H9 (cell line): Measurements from ENCODE around the gene TMEM63B. TPM values are rescaled to one million over a fixed set of nuclear protein-coding genes. Genes with fewer than 3 reads are reported as not detected.

Experiments used
- DNase-seq: peaks from one replicate; pipeline ENCODE4 v3.0.0-alpha.2; 2017
- H2AFZ ChIP-seq: one replicate; pipeline ENCODE4 v1.6.1; 2013; ENCODE audit warnings: mild to moderate bottlenecking, low read length, control low read depth, moderate library complexity
- H2AK5ac ChIP-seq: 2 replicates; pipeline ENCODE4 v1.6.1; 2013; ENCODE audit warnings: low read length, control low read depth, mixed read lengths; ENCODE audit not compliant: insufficient read length
- H2BK120ac ChIP-seq: one replicate; pipeline ENCODE4 v1.6.1; 2013; ENCODE audit warnings: low read depth, mild to moderate bottlenecking, low read length, control low read depth, inconsistent platforms; ENCODE audit not compliant: poor library complexity, severe bottlenecking
- H2BK12ac ChIP-seq: 2 replicates; pipeline ENCODE4 v1.6.1; 2013; ENCODE audit warnings: low read length, control low read depth, mixed read lengths, low read depth; ENCODE audit not compliant: insufficient read length
- H2BK15ac ChIP-seq: 2 replicates; pipeline ENCODE4 v1.6.1; 2013; ENCODE audit warnings: low read depth, low read length, control low read depth
- H2BK20ac ChIP-seq: one replicate; pipeline ENCODE4 v1.6.1; 2013; ENCODE audit warnings: low read depth, mild to moderate bottlenecking, low read length, control low read depth, inconsistent platforms; ENCODE audit not compliant: poor library complexity, severe bottlenecking
- H2BK5ac ChIP-seq: 2 replicates; pipeline ENCODE4 v1.6.1; 2013; ENCODE audit warnings: low read length, control low read depth, mixed read lengths; ENCODE audit not compliant: insufficient read length
- H3K14ac ChIP-seq: 2 replicates; pipeline ENCODE4 v1.6.1; 2013; ENCODE audit warnings: low read length, control low read depth; ENCODE audit not compliant: insufficient read depth
- H3K18ac ChIP-seq: 2 replicates; pipeline ENCODE4 v1.6.1; 2013; ENCODE audit warnings: low read depth, mild to moderate bottlenecking, mixed read lengths, low read length, control low read depth; ENCODE audit not compliant: insufficient read length
- H3K23ac ChIP-seq: 2 replicates; pipeline ENCODE4 v1.6.1; 2013; ENCODE audit warnings: low read length, control low read depth, mixed read lengths, low read depth; ENCODE audit not compliant: insufficient read length
- H3K23me2 ChIP-seq: 2 replicates; pipeline ENCODE4 v1.6.1; 2013; ENCODE audit warnings: low read depth, mild to moderate bottlenecking, mixed read lengths, low read length, control low read depth; ENCODE audit not compliant: insufficient read length, poor library complexity, severe bottlenecking
- H3K27ac ChIP-seq: 2 replicates; pipeline ENCODE4 v1.5.1; 2013; ENCODE audit warnings: low read length, control low read depth, mixed read lengths, low read depth; ENCODE audit not compliant: insufficient read length
- H3K27me3 ChIP-seq: 2 replicates; pipeline ENCODE4 v1.6.1; 2013; ENCODE audit warnings: low read length, control low read depth, inconsistent platforms; ENCODE audit not compliant: insufficient read depth
- H3K4ac ChIP-seq: 2 replicates; pipeline ENCODE4 v1.6.1; 2013; ENCODE audit warnings: low read depth, mild to moderate bottlenecking, control low read depth, inconsistent platforms, low read length, moderate library complexity
- H3K4me1 ChIP-seq: 2 replicates; pipeline ENCODE4 v1.6.1; 2013; ENCODE audit warnings: low read length, control low read depth, inconsistent platforms; ENCODE audit not compliant: insufficient read depth
- H3K4me2 ChIP-seq: 2 replicates; pipeline ENCODE4 v1.6.1; 2013; ENCODE audit warnings: low read length, control low read depth, mixed read lengths; ENCODE audit not compliant: insufficient read length, insufficient read depth
- H3K56ac ChIP-seq: 2 replicates; pipeline ENCODE4 v1.6.1; 2013; ENCODE audit warnings: low read depth, mild to moderate bottlenecking, mixed read lengths, low read length, control low read depth; ENCODE audit not compliant: insufficient read length
- H3K79me1 ChIP-seq: 2 replicates; pipeline ENCODE4 v1.6.1; 2013; ENCODE audit warnings: low read depth, mild to moderate bottlenecking, moderate library complexity, low read length, control low read depth, inconsistent platforms; ENCODE audit not compliant: insufficient read depth, poor library complexity, severe bottlenecking
- H3K79me2 ChIP-seq: 2 replicates; pipeline ENCODE4 v1.6.1; 2013; ENCODE audit warnings: low read length, control low read depth, inconsistent platforms; ENCODE audit not compliant: insufficient read depth
- H3K9ac ChIP-seq: 2 replicates; pipeline ENCODE4 v1.6.1; 2013; ENCODE audit warnings: low read length, control low read depth, mixed read lengths; ENCODE audit not compliant: insufficient read length; ENCODE audit errors: extremely low read depth
- H3K9me3 ChIP-seq: one replicate; pipeline ENCODE4 v1.6.1; 2013; ENCODE audit warnings: low read depth, low read length, inconsistent platforms; ENCODE audit not compliant: control insufficient read depth
- H3T11ph ChIP-seq: one replicate; pipeline ENCODE4 v1.6.1; 2013; ENCODE audit warnings: mild to moderate bottlenecking, low read length, control low read depth, inconsistent platforms
- H4K20me1 ChIP-seq: one replicate; pipeline ENCODE4 v1.6.1; 2013; ENCODE audit not compliant: control insufficient read depth, insufficient read length, insufficient read depth
- H4K5ac ChIP-seq: 2 replicates; pipeline ENCODE4 v1.6.1; 2013; ENCODE audit warnings: low read depth, mild to moderate bottlenecking, mixed read lengths, low read length, control low read depth; ENCODE audit not compliant: insufficient read length
- H4K8ac ChIP-seq: replicated peaks from 2 replicates; pipeline ENCODE4 v1.6.1; 2013; ENCODE audit warnings: low read length, control low read depth, mixed read lengths, low read depth; ENCODE audit not compliant: insufficient read length
- H4K91ac ChIP-seq: 2 replicates; pipeline ENCODE4 v1.6.1; 2013; ENCODE audit warnings: low read depth, mild to moderate bottlenecking, moderate library complexity, mixed read lengths, low read length, control low read depth; ENCODE audit not compliant: insufficient read length
- H3K27ac Mint-ChIP-seq, 3 experiments: 2 replicates in 2 of 3; 3 replicates in 1 of 3; pipeline ENCODE4 v1.8.0; 2020 to 2021; ENCODE audit warnings: mixed read lengths in 3 of 3, mild to moderate bottlenecking in 1 of 3, moderate library complexity in 1 of 3
- H3K27me3 Mint-ChIP-seq: 2 replicates; pipeline ENCODE4 v1.8.0; 2021; ENCODE audit warnings: low read depth, mild to moderate bottlenecking, moderate library complexity, mixed read lengths
- H3K36me3 Mint-ChIP-seq, 3 experiments: 2 replicates in 2 of 3; 3 replicates in 1 of 3; pipeline ENCODE4 v1.8.0; 2020 to 2021; ENCODE audit warnings: low read depth in 3 of 3, mixed read lengths in 3 of 3; ENCODE audit not compliant: insufficient read depth in 1 of 3
- H3K4me1 Mint-ChIP-seq, 2 experiments: 2 replicates each; pipeline ENCODE4 v1.8.0; 2020; ENCODE audit warnings: mixed read lengths in 2 of 2
- H3K4me3 Mint-ChIP-seq, 2 experiments: 2 replicates in 1 of 2; 3 replicates in 1 of 2; pipeline ENCODE4 v1.8.0; 2020 to 2021; ENCODE audit warnings: mild to moderate bottlenecking in 2 of 2, mixed read lengths in 2 of 2, moderate library complexity in 1 of 2
- H3K9me3 Mint-ChIP-seq, 2 experiments: 2 replicates in 1 of 2; 3 replicates in 1 of 2; pipeline ENCODE4 v1.8.0; 2020; ENCODE audit warnings: mild to moderate bottlenecking in 2 of 2, mixed read lengths in 2 of 2, moderate library complexity in 1 of 2
- WGBS: extraction: QIAGEN DNeasy Blood & Tissue Kit; methylation state at CpG from one replicate; pipeline ENCODE4 v1.1.7; 2013; ENCODE audit warnings: missing lambda C conversion rate, low lambda C conversion rate, mixed read lengths; ENCODE audit not compliant: insufficient read length; ENCODE audit errors: extremely low coverage; 5-methylcytosine and 5-hydroxymethylcytosine counted together
- total RNA-seq: library from RNA; stranded (reverse); gene quantifications from 2 replicates; pipeline ENCODE4 v1.2.1, GENCODE V29; 2021
- TF ChIP-seq, protein P1 (sequence below): fragments of 200-600 bp; sonication (generic); conservative IDR thresholded peaks from 3 replicates; pipeline ENCODE4 v1.8.0; 2021; ENCODE audit warnings: antibody characterized with exemption, mild to moderate bottlenecking

Gene TMEM63B
- total RNA-seq, 1 experiment from 2014 or later, result 56.3 TPM

DNA sequence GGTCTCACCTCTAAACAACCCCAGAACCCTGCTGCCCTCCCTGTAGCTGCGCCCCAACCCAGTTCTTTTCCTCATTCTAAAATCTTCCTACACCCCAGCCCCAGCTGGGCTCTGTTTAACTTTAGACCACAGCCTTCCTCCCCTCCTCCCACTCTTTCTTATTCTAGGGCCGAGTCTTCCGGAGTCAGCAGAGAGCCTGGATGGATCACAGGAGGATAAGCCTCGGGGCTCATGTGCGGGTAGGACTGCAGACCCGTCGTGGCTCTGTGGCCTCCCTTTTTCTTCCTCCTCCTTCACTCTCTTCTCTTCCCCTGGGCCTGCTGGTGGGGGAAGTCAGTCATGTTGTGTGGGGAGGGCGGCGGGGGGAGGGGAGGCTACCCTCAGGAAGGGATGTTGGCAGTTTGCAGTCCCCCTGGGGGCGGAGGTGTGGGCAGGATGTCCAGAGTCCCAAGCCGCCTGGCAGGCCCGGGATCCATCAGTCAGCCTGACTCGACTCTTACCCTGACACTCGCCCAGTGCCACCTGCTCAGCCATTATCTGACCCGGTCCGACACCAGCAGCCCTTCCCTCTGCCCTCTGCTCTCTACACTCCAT lies 39.3 kb downstream of the TMEM63B start:
- no peak overlapping the region for H2BK5ac ChIP-seq
- H3K9ac ChIP-seq, result no peak overlapping the region
- no peaks in the 10 kb centered on the region for H3K36me3 Mint-ChIP-seq
- H4K91ac ChIP-seq, result no peak overlapping the region
- H3K56ac ChIP-seq, result no peak overlapping the region
- no peak overlapping the region for H4K5ac ChIP-seq
- H3K27ac Mint-ChIP-seq, result peak overlapping the region; percentile 67 to 93 (median 87); a peak in 4 of 7 replicates
- no peak overlapping the region for H2BK120ac ChIP-seq
- no peaks in the 10 kb centered on the region for H4K20me1 ChIP-seq
- no peak overlapping the region for H2AK5ac ChIP-seq
- H3K14ac ChIP-seq, result no peak overlapping the region; the same call in 1 of the 2 replicates
- H3K23me2 ChIP-seq, result no peaks in the 10 kb centered on the region
- H2BK12ac ChIP-seq, result no peak overlapping the region
- H3T11ph ChIP-seq, result no peak overlapping the region
- H2AFZ ChIP-seq, result no peak overlapping the region
- no peak overlapping the region for H2BK20ac ChIP-seq
- H3K9me3 ChIP-seq, result no peaks in the 10 kb centered on the region
- peak; percentile 70 for DNase-seq
- H3K18ac ChIP-seq, result no peak overlapping the region
- H3K9me3 Mint-ChIP-seq, result no peaks in the 10 kb centered on the region; a peak in 1 of 5 replicates
- no peak overlapping the region for H3K23ac ChIP-seq
- no peaks in the 10 kb centered on the region for H3K27me3 ChIP-seq
- H3K79me1 ChIP-seq, result no peaks in the 10 kb centered on the region
- H3K27me3 Mint-ChIP-seq, result peaks cover 11% of the 10 kb centered on the region
- no peaks in the 10 kb centered on the region for H3K79me2 ChIP-seq
- no peak overlapping the region for H2BK15ac ChIP-seq
- H3K4me1 ChIP-seq, result peaks cover 8% of the 10 kb centered on the region; the same call in 1 of the 2 replicates
- peak overlapping the region; percentile 14 to 64; a peak in 4 of 5 replicates for H3K4me3 Mint-ChIP-seq
- H3K4me2 ChIP-seq, result no peak overlapping the region
- H4K8ac ChIP-seq, result no peak overlapping the region
- peaks cover 41 to 45% of the 10 kb centered on the region in 2 experiments for H3K4me1 Mint-ChIP-seq
- H3K4ac ChIP-seq, result no peak overlapping the region
- TF ChIP-seq, protein P1, sequence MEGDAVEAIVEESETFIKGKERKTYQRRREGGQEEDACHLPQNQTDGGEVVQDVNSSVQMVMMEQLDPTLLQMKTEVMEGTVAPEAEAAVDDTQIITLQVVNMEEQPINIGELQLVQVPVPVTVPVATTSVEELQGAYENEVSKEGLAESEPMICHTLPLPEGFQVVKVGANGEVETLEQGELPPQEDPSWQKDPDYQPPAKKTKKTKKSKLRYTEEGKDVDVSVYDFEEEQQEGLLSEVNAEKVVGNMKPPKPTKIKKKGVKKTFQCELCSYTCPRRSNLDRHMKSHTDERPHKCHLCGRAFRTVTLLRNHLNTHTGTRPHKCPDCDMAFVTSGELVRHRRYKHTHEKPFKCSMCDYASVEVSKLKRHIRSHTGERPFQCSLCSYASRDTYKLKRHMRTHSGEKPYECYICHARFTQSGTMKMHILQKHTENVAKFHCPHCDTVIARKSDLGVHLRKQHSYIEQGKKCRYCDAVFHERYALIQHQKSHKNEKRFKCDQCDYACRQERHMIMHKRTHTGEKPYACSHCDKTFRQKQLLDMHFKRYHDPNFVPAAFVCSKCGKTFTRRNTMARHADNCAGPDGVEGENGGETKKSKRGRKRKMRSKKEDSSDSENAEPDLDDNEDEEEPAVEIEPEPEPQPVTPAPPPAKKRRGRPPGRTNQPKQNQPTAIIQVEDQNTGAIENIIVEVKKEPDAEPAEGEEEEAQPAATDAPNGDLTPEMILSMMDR, result no peak
- WGBS, result no CpG with 5 or more reads among the region's 16 CpGs
- no peak overlapping the region for H3K27ac ChIP-seq
